Caco-2 (cell line): ENCODE measurements around the gene PDE5A. TPM values are rescaled to one million over a fixed set of nuclear protein-coding genes. Genes with fewer than 3 reads are reported as not detected.

Source experiments
- BruUV-seq: library from RNA; stranded (reverse); fragments of 400-500 nt; replicated peaks from 2 replicates; lab custom pipeline; 2021; lab: Mats Ljungman, UMichigan
- CTCF ChIA-PET: fragments of 300-600 bp; sonication (Branson Sonifier 250); formaldehyde crosslinking; loops from one replicate; lab custom pipeline; 2022; ENCODE audit warnings: antibody characterized with exemption; lab: Charles Lee
- POLR2A ChIA-PET: fragments of 300-600 bp; sonication (Branson Sonifier 250); formaldehyde crosslinking; loops from one replicate; lab custom pipeline; 2022; ENCODE audit warnings: antibody characterized with exemption; lab: Charles Lee
- DNase-seq, 2 experiments: peaks; one replicate each; pipeline versions ENCODE4 v3.0.0 to v3.0.0-alpha.2; 2020 to 2022
- H3K27me3 ChIP-seq: replicated peaks from 2 replicates; pipeline ENCODE4 v1.6.0; 2011; ENCODE audit warnings: low read length; ENCODE audit not compliant: control insufficient read depth, insufficient read depth
- H3K36me3 ChIP-seq: 2 replicates; pipeline ENCODE4 v1.5.1; 2011; ENCODE audit warnings: low read length; ENCODE audit not compliant: control insufficient read depth, insufficient read depth
- H3K4me1 ChIP-seq: fragments of 250-450 bp; sonication (Bioruptor Pico); 2 replicates; pipeline ENCODE4 v1.5.1; 2020; ENCODE audit warnings: mild to moderate bottlenecking
- H3K4me3 ChIP-seq: 2 replicates; pipeline ENCODE4 v1.5.1; 2011; ENCODE audit warnings: low read depth, mild to moderate bottlenecking, control low read depth, low read length
- H3K9me3 ChIP-seq: fragments of 250-450 bp; sonication (Bioruptor Pico); 2 replicates; pipeline ENCODE4 v1.5.1; 2020; ENCODE audit warnings: mild to moderate bottlenecking, moderate library complexity
- H3K27ac Mint-ChIP-seq: one replicate; pipeline ENCODE4 v1.8.0; 2022; ENCODE audit warnings: mixed read lengths; ENCODE audit not compliant: unreplicated experiment
- H3K27me3 Mint-ChIP-seq: one replicate; pipeline ENCODE4 v1.8.0; 2022; ENCODE audit warnings: mixed read lengths; ENCODE audit not compliant: insufficient read depth, unreplicated experiment
- H3K36me3 Mint-ChIP-seq: one replicate; pipeline ENCODE4 v1.8.0; 2022; ENCODE audit warnings: mild to moderate bottlenecking, mixed read lengths; ENCODE audit not compliant: insufficient read depth, unreplicated experiment
- H3K4me1 Mint-ChIP-seq: one replicate; pipeline ENCODE4 v1.8.0; 2022; ENCODE audit warnings: low read depth, mixed read lengths; ENCODE audit not compliant: unreplicated experiment
- H3K4me3 Mint-ChIP-seq: one replicate; pipeline ENCODE4 v1.8.0; 2022; ENCODE audit warnings: mild to moderate bottlenecking, moderate library complexity, mixed read lengths; ENCODE audit not compliant: unreplicated experiment
- H3K9me3 Mint-ChIP-seq: one replicate; pipeline ENCODE4 v1.8.0; 2022; ENCODE audit warnings: mixed read lengths; ENCODE audit not compliant: unreplicated experiment
- CTCF ChIP-seq, 2 experiments: fragments of 200-600 bp in 1 of 2; IDR thresholded peaks; 1 replicate in 1 of 2; 2 replicates in 1 of 2; pipeline versions ENCODE4 v1.5.1 to v1.8.0; 2011 to 2022; ENCODE audit warnings: antibody characterized with exemption in 1 of 2, control low read depth in 1 of 2, inconsistent platforms in 1 of 2, low read depth in 1 of 2, low read length in 1 of 2, mild to moderate bottlenecking in 1 of 2, moderate library complexity in 1 of 2; ENCODE audit not compliant: insufficient read depth in 1 of 2, severe bottlenecking in 1 of 2, unreplicated experiment in 1 of 2
- intact Hi-C: fragments of 100-400 bp; cut with micrococcal nuclease; formaldehyde crosslinking; loops from one replicate; pipeline ENCODE4 v1.10.0; 2022; ENCODE audit not compliant: unreplicated experiment
- total RNA-seq: library from RNA; stranded (reverse); gene quantifications from 2 replicates; pipeline ENCODE4 v1.2.3, GENCODE V29; 2022

Gene PDE5A
- total RNA-seq, 1 experiment from 2014 or later, result 7.9 TPM

DNA sequence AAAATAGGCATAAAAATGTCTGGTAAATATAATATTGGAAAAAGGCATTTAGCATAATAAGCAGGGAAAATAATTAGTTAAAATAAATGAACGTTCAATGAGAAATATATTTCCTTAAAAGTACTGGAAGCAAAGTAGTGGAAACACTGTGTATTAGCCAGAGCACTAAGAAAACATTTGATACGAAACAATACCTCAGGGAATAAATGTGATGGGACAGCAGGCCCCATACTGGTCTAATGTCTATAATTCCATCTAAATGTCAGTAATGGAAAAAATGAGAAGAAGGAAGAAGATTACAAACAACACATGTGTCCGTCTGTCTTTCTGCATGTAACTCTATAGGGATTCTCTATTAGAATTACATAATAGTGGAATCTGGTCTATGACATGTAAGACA lies 79.0 kb downstream of the PDE5A start:
- no peak overlapping the region for H3K4me3 ChIP-seq
- BruUV-seq, result no TSS peak

DNA sequence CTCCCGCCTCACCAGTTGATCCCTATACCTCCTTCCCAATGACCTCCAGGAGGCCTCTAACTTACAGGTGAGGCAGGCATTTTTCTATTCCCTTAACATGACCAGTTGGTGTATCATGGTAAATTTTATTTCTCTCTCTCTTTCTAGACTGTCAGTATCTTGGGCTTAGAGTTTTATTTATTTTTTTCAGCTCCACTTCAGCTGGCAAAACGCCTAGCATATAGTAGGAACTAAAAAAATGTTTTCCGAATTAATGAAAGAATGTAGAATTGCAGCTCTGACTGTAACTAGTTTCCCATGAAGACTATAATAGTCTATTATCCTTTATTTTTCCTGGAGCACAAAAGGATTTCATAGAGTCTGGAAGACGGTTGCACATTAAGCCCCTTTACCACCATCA lies 84.8 kb downstream of the PDE5A start:
- H3K36me3 Mint-ChIP-seq, result no peaks in the 10 kb centered on the region
- H3K36me3 ChIP-seq, result no peaks in the 10 kb centered on the region
- H3K27me3 Mint-ChIP-seq, result no peaks in the 10 kb centered on the region
- no TSS peak for BruUV-seq
- DNase-seq, result no peak
- H3K4me3 ChIP-seq, result no peak overlapping the region
- ChIA-PET CTCF (no interaction called here), POLR2A (no interaction called here)
- no peak overlapping the region for H3K4me3 Mint-ChIP-seq
- H3K27ac Mint-ChIP-seq, result peak overlapping the region; percentile 54
- no peaks in the 10 kb centered on the region for H3K9me3 Mint-ChIP-seq
- no peaks in the 10 kb centered on the region for H3K9me3 ChIP-seq
- H3K4me1 Mint-ChIP-seq, result no peaks in the 10 kb centered on the region
- TF ChIP-seq CTCF (IDR thresholded peaks at IDR 0.05; ENCODE audit: insufficient read depth in 1 of 2, low read depth in 1 of 2, low read length in 1 of 2, severe bottlenecking in 1 of 2, unreplicated experiment in 1 of 2), result no peak
- intact Hi-C loops, result no loop called here
- no peaks in the 10 kb centered on the region for H3K4me1 ChIP-seq
- H3K27me3 ChIP-seq, result no peaks in the 10 kb centered on the region

More for the DNA sequence above, 79.0 kb downstream of the PDE5A start:
- H3K36me3 Mint-ChIP-seq, result no peaks in the 10 kb centered on the region
- Histone ChIP-seq H3K27me3 (no peaks in the 10 kb centered on the region), H3K36me3 (no peaks in the 10 kb centered on the region), H3K4me1 (no peaks in the 10 kb centered on the region), H3K9me3 (no peaks in the 10 kb centered on the region)
- TF ChIP-seq CTCF (IDR thresholded peaks at IDR 0.05; ENCODE audit: insufficient read depth in 1 of 2, low read depth in 1 of 2, low read length in 1 of 2, severe bottlenecking in 1 of 2, unreplicated experiment in 1 of 2), result no peak
- no peaks in the 10 kb centered on the region for H3K27me3 Mint-ChIP-seq
- CTCF ChIA-PET, result no interaction called here
- H3K27ac Mint-ChIP-seq, result no peak overlapping the region
- H3K4me1 Mint-ChIP-seq, result no peaks in the 10 kb centered on the region
- intact Hi-C loops, result no loop called here
- no peaks in the 10 kb centered on the region for H3K9me3 Mint-ChIP-seq
- POLR2A ChIA-PET, result no interaction called here
- no peak for DNase-seq
- no peak overlapping the region for H3K4me3 Mint-ChIP-seq

GRCh38 chr4:119543187-119543586 lies 85.4 kb downstream of the PDE5A start:
- H3K4me1 Mint-ChIP-seq, result no peaks in the 10 kb centered on the region
- Histone ChIP-seq H3K36me3 (no peaks in the 10 kb centered on the region), H3K27me3 (no peaks in the 10 kb centered on the region), H3K9me3 (no peaks in the 10 kb centered on the region), H3K4me1 (no peaks in the 10 kb centered on the region), H3K4me3 (no peak overlapping the region)
- no peak overlapping the region for H3K4me3 Mint-ChIP-seq
- CTCF ChIA-PET, result no interaction called here
- BruUV-seq, result no TSS peak
- H3K9me3 Mint-ChIP-seq, result no peaks in the 10 kb centered on the region
- no peaks in the 10 kb centered on the region for H3K27me3 Mint-ChIP-seq
- no peak for TF ChIP-seq CTCF (IDR thresholded peaks at IDR 0.05; ENCODE audit: insufficient read depth in 1 of 2, low read depth in 1 of 2, low read length in 1 of 2, severe bottlenecking in 1 of 2, unreplicated experiment in 1 of 2)
- H3K36me3 Mint-ChIP-seq, result no peaks in the 10 kb centered on the region
- POLR2A ChIA-PET, result no interaction called here
- no peak for DNase-seq
- peak overlapping the region; percentile 54 for H3K27ac Mint-ChIP-seq
- intact Hi-C loops, result no loop called here
